ENCODE data around the gene MTNR1B. TPM values are rescaled to one million over a fixed set of nuclear protein-coding genes. Genes with fewer than 3 reads are reported as not detected.

MTNR1B gene
- total RNA-seq, 1 donor from 2014 or later: not detected

DNA sequence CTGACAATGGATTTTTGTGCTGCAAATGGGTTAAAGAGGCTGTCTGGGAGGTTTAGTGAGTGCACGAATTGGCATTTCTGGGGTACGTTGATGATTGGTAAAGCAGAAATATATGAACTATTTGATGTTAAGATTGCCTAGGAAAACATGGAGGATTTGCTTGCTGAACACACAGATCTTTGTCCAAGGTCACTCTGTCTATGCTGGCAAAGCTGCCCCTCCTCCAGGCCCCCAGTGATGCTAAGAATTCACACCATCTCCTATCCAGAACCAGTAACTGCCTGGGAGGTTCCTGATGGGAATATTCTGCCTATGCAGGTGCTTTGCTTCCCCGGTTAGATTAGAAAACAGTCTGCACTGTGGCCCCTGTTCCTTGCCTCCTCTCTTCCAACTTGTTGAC is 5.8 kb downstream of the MTNR1B start:
- no peak for DNase-seq (ENCODE audit: low spot score)
- intact Hi-C loops (cut with DNase I): no loop called here

DNA sequence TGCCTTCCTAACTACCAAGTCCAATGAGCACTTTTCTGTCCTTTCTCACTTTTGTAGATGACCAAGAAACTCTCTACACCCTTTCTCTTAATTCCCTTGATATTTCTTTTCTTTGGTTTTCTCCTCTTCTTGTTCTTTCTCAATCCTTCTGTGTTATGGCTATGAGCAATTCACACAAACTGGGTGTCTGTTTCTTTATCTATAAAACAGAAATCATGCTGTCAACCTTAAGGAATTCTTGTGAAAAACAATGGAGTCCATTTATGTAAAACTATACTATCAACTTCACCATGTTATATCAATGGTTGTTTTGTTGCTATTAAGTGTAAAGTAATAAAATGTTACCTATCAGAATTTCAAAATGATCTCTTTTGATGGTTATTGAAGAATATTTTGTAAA is 7.2 kb downstream of the MTNR1B start:
- DNase-seq (ENCODE audit: low spot score): no peak
- intact Hi-C loops (cut with DNase I): no loop called here

DNA sequence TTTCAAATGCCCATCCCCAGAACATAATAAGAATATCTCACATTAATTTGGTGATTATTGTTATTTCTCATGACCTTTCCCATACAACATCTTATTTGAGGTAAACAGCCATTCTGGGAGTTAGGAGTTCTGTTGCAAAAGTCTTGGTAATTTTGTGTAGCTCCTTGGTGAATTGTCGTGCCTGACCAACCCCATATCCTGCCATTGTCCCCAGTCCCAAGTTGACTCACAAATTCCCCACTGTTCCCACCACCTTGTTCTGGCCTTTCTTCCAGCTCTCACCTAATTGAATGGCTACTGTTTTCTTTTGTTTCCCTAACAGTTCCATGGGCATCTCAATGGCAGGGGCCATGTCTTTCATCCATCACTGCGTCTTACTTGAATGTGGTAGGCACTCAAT is 8.0 kb downstream of the MTNR1B start:
- intact Hi-C loops (cut with DNase I): no loop called here
- no peak for DNase-seq (ENCODE audit: low spot score)

DNA sequence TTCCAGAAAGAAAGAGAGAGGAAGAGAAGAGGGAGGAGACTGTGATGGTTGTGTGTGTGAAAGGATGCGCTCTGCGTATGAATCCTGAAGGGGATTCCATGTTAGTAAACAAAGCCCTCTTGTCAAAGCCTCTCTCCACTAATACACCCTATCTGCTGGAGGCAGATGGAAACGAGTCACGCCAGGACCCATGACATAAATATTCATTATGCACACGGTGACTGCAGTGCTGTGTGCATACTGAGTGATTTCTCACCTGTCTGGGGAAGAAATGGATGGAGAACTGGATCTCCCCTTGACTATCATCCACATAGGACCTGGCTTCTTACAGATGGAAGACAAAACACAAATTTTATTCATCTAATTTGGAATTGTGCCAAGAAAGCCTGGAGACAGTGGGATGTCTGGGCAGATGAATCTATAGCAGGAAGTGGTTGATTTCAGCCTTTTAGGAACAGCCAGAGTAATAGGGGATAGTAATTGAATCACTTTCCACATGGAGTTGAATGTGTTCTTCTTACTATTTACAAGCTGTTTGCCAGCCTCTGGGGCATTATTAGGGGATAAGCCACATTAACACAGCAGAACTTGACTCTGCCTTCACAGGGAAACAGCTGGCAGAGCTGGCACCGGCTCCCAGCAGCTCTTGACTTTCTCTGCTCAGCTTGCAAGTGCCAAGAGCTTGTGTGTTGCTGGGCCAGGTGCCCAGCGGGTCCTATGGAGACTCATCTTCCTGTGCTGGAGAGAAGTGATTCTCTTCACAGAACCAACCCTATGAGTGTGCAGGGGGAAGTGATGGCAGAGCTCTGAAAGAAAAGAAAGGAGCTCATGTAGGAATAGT is 9.0 kb downstream of the MTNR1B start:
- DNase-seq (ENCODE audit: low spot score): no peak
- intact Hi-C loops (cut with DNase I): no loop called here

DNA sequence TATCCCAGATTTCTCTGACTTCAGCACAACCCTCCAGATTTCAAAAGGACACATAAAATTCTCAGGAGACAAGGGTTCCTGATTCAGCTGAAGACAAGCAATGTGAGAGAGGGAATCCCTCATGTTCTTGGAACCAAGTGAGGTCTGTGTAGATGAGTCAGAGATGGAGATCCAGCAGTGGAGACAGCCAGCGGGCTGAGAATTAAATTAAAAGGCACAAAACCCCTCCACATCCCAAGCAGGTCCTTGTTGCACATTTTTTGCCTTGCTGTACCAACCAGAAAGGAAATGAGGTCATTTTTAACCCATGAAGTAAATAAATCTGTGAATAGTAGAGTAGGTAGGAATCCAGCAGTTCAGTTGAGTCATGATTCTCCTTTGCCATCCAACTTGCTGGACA is 9.7 kb downstream of the MTNR1B start:
- intact Hi-C loops (cut with DNase I): no loop called here
- no peak for DNase-seq (ENCODE audit: low spot score)

DNA sequence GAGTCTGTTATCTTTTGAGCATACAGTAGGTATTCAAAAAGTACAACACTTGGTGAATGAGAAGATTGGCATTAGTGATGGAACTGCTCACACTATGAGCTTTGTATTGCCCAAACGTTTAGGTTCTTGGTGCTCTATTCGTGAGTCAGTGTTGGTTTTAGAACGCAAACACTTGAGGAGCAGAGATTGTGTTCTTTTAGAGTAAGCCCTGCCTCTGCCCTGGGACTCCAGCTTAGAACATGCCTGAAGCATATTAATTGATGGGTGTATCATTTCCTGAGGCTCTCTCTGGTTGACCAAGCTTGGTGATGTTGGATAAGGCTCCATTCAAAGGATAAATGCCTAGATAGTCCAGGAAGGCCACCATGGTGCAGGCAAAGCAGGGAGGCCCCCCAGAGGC is 10.9 kb downstream of the MTNR1B start:
- intact Hi-C loops (cut with DNase I): no loop called here
- no peak for DNase-seq (ENCODE audit: low spot score)

DNA sequence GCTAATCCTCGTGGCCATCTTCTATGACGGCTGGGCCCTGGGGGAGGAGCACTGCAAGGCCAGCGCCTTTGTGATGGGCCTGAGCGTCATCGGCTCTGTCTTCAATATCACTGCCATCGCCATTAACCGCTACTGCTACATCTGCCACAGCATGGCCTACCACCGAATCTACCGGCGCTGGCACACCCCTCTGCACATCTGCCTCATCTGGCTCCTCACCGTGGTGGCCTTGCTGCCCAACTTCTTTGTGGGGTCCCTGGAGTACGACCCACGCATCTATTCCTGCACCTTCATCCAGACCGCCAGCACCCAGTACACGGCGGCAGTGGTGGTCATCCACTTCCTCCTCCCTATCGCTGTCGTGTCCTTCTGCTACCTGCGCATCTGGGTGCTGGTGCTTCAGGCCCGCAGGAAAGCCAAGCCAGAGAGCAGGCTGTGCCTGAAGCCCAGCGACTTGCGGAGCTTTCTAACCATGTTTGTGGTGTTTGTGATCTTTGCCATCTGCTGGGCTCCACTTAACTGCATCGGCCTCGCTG is 12.1 kb downstream of the MTNR1B start:
- intact Hi-C loops (cut with DNase I): no loop called here

DNA sequence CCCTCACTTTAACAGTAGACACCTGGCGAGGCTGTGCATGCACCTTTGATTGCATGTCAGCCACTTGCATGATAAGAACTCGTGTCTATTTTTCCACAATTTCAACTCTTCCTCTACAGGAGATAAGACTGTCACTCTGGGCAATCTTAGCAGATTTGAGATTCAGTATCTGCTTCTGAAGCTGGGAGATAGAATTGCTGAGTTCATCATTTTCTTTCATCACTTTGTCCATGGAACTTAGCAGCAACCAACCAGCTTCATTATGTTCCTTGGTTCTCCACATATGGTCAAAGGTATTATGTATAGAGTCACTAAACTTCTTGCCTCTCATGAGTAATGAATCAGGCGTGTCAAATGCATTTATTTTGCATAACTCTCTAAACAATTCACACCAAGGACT is 17.1 kb downstream of the MTNR1B start:
- intact Hi-C loops (cut with DNase I): no loop called here

More for the DNA sequence above, 12.1 kb downstream of the MTNR1B start:
- no peak for DNase-seq (ENCODE audit: low spot score)

DNA sequence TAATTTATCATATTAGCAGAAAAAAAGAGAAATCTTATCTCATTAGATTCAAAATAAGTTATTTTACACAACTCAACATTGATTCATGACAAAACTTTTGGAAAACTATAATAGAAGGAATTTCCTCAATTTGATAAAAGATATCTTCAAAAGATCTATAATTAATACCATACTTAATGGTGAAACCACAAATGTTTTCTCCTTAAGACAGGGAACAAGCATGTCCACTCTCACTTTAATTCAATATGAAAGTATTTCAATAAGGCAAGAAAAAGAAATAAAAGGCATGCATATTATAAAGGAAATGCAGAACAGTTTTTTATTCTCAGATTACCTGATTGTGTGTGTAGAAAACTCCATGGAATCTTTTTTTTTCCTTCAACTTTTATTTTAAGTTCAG is 23.6 kb downstream of the MTNR1B start:
- no peak for DNase-seq (ENCODE audit: low spot score)
- intact Hi-C loops (cut with DNase I): no loop called here

More for the DNA sequence above, 17.1 kb downstream of the MTNR1B start:
- no peak for DNase-seq (ENCODE audit: low spot score)

DNA sequence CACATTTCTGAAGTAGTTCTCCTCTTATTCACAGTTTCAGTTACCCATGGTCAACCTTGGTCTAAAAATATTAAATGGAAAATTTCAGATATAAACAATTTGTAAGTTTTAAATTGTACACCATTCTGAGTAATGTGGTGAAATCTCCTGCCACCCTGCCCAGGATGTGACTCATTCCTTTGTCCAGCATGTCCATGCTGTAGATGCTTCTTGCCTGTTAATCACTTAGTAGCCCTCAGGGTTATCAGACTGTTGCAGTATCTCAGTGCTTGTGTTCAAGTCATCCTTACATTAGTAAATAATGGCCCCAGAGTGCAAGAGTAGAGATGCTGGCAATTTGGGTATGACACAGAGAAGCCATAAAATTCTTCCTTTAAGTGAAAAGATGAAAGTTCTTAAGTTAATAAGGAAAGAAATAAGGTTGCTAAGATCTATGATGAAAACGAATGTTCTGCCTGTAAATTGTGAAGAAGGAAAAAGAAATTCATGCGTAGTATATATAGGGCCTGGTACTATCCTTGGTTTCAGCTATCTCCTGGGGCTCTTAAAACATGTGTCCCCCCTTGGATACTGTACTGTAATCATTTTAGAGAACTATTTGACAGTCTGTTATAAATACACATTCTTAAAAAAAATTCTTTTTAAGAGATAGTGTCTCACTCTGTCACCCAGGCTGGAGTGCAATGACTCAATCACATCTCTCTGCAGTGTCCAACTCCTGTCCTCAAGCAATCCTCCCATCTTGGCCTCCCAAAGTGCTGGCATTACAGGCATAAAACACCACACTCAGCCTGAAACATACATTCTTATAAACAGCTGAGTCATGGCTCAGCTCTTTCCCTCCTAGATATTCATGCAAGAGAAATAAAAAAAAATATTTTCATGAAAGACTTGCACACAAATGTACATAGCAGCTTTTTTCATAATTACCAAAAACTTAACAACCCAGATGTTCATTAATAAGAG is 31.3 kb downstream of the MTNR1B start:
- DNase-seq (ENCODE audit: low spot score): no peak
- intact Hi-C loops (cut with DNase I): no loop called here

DNA sequence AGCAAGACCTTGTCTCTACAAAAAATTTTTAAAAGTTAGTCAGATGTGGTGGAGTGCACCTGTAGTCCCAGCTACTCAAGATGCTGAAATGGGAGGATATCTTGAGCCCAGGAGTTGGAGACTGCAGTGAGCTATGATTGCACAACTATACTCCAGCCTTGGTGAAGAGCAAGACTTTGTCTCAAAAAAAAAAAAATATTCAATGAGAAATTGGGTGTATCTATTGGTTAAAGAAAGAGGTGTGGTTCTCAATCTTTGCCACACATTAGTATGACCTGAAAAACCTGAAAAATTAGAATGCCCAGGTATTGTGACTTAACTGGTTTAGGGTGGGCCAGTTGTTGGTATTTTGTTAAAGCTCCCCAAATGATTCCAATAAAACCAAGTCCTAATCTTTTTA is 32.4 kb downstream of the MTNR1B start:
- intact Hi-C loops (cut with DNase I): no loop called here
- no peak for DNase-seq (ENCODE audit: low spot score)

DNA sequence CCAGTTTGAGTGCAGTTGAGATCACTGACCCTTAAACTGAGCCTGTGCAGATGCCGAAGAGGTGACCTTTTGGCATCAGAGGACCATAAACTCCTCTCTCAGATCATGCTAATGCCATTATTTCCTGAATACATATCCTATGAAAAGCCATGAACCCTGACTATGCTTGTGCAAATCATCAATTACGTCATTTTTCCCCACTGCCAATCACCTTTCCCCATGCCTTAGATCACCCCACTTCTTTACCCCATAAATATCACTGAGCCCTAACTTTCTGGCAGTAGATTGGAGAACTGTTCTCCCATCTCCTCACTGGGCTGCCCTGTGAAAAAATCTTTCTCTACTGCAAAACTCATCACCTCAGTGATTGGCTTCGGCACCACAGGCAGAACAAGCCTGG is 32.9 kb downstream of the MTNR1B start:
- intact Hi-C loops (cut with DNase I): no loop called here

DNA sequence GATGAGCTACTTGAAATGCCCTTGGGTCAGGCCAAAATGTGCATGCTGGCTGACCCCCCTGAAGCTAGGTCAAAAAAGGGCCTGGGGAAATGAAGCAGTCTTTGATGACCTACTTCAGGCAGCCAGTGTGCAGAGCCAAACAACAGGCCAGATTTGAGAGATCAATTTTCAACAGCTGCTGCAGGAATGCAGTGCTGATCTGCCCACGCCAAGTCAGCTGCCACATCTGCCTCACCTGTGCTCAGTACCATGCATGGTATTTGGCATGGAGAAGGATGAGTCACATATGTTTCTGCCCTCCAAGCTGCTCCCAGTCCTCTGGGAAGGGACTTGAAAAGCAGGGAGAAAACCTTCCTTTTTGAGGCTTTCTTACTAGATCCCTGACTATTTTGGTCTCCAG is 35.8 kb downstream of the MTNR1B start:
- no peak for DNase-seq (ENCODE audit: low spot score)
- intact Hi-C loops (cut with DNase I): no loop called here

More for the DNA sequence above, 32.9 kb downstream of the MTNR1B start:
- DNase-seq (ENCODE audit: low spot score): no peak

DNA sequence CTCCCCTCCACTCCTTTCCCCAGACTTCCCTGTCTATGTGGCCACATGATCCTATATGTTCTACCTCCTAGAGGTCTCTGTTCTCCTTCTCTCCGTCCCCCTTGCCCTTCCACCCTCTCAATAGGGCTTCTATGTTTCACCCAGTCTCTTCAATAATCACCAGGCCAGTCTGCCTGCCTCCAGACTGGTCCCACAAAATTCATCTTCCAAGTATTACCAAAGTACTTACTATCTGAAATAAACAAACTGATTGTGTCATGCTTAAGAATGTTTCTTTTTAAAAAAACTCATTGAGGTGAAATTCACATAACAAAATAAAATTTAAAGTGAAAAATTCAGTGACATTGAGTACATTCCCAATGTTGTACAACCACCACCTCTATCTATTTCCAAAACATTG is 44.2 kb downstream of the MTNR1B start:
- intact Hi-C loops (cut with DNase I): no loop called here
- DNase-seq (ENCODE audit: low spot score): no peak

DNA sequence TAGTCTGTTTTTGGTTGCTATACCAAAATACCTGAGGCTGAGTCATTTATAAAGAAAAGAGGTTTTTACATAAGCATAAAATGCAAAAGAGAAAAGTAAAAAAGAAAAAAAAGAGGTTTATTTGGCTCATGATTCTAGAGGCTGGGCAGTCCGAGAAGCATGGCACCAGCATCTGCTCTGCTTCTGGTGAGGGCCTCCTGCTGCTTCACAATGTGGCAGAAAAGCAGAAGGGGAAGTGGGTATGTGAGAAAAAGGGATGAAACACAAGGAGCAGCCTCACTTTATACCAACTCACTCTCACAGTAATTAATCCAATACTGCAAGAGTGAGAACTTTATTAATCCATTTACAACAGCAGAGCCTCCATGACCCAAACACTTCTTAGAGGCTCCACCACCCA is 47.1 kb downstream of the MTNR1B start:
- no peak for DNase-seq (ENCODE audit: low spot score)
- intact Hi-C loops (cut with DNase I): no loop called here

DNA sequence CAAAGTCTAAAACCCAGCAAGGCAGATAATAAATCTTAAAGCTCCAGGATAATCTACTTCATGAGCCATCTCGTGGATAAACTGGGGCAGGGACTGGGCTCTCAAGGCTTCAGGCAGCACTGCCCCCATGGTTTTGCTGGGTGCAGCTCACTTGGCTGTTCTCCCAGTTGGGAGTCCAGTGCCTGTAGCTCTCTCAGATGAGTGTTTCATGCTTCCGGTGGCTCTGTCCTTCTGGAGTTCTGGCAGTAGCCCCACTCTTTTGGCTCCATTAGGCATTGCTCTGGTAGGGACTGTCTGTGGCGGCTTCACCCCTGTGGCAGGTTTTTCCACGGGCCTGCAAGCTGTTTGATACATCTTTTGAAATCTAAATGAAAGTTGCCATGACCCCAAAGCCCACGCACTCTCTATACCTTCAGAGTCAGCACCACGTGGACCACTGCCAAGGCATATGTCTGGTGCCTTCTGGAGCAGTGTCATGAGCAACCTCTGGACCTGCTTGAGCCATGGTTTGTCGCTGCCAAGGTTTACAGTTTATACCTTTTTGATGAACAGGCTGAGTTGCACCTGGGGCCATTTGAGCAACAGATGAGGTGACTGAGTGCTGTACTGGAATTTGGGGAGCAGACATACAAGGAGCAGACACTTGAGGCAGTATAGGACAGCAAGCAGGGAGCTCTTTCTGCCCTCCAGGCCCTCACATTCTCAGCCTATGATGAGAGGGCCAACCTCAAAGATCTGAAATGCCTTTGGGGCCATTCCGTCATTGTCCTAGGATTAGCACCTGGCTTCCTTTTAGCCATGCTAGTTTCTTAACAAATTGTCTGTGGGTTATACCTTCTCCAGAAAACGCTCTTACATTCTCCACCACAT is 48.6 kb downstream of the MTNR1B start:
- intact Hi-C loops (cut with DNase I): no loop called here
- DNase-seq (ENCODE audit: low spot score): no peak

DNA sequence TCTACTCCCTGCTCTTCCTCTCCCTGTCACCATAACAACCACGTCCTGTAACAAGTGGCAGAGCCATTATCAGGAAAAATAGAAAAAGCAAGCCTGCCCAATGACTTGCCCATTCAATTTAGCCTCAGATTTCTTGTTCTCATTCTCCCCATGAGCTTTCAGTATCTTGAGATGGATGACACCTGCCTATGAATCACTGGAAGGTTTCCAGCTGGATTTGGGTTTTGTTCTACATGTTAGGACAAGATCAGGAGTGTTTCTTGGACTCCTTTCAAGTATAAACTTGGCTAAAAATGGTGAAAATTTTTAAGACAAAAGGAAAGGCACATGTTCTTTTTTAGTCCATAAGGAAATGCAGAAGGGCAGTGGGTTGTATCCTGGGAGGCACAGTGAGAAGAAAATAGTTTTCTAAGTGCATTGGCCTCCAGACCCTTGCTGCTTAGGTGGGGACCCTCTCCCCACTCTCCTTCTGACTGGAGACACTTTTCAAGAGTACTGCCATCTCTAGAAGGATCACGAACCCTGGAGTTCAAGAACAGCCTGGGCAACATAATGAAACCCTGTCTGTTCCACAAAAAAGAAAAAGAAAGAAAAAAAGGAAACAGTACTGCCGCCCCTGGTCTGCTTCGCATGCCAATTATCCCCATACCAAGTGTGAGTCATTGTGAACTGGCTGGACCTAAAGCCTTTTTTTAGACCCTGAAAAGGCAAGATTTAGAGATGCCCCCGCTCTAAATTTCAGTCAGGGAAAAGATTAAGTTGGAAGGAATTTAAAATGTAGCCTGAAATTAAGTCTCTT is 51.0 kb downstream of the MTNR1B start:
- no peak for DNase-seq (ENCODE audit: low spot score)
- intact Hi-C loops (cut with DNase I): no loop called here

DNA sequence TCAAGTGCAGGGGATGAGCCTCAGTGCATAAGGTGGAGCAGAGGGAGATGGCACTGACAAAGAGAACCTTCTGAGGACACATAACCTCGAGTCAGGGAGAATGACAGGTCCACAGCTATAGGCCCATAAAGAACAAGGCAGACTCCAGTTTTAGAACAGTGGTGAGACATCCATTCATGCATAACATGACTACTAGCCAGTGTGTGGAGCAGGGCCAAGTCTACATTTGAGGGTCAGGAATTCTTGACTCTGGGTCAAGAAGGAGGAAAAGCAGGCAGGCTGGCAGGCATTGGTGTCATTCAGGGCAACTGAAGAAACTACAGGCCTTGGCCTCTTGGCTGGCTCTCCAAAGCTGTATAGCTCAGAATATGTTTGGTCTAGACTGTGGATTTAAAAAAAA is 54.9 kb downstream of the MTNR1B start:
- intact Hi-C loops (cut with DNase I): no loop called here
- no peak for DNase-seq (ENCODE audit: low spot score)
